ENCODE results near the gene ANKRD24. TPM values are rescaled to one million over a fixed set of nuclear protein-coding genes. Genes with fewer than 3 reads are reported as not detected.

Gene ANKRD24
- total RNA-seq, 4 donors from 2014 or later = 0.83 to 3.9 (median 1.6) TPM

DNA sequence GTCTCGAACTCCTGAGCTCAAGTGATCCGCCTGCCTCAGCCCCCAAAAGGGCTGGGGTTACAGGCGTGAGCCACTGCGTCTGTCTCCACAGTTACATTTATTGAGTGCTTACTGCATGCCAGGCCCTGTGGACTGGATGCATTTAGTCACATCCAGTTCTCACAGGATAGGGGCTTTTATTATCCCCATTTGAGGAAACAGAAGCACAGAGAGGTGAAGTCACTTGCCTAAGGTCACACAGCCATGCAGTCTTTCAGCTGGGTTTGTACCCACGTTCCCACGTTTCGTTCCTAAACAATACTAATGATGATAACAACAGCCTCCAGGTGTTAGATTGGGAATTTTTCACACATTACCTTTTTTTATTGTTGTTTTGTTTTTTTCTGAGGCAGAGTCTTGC is 37.7 kb downstream of the ANKRD24 start:
- H3K4me3 ChIP-seq = no peak overlapping the region
- H3K27ac ChIP-seq = no peak overlapping the region
- no peak for DNase-seq
- H3K9me3 ChIP-seq = no peaks in the 10 kb centered on the region
- no peaks in the 10 kb centered on the region for H3K36me3 ChIP-seq
- H3K4me1 ChIP-seq = no peaks in the 10 kb centered on the region
- TF ChIP-seq, protein P1, sequence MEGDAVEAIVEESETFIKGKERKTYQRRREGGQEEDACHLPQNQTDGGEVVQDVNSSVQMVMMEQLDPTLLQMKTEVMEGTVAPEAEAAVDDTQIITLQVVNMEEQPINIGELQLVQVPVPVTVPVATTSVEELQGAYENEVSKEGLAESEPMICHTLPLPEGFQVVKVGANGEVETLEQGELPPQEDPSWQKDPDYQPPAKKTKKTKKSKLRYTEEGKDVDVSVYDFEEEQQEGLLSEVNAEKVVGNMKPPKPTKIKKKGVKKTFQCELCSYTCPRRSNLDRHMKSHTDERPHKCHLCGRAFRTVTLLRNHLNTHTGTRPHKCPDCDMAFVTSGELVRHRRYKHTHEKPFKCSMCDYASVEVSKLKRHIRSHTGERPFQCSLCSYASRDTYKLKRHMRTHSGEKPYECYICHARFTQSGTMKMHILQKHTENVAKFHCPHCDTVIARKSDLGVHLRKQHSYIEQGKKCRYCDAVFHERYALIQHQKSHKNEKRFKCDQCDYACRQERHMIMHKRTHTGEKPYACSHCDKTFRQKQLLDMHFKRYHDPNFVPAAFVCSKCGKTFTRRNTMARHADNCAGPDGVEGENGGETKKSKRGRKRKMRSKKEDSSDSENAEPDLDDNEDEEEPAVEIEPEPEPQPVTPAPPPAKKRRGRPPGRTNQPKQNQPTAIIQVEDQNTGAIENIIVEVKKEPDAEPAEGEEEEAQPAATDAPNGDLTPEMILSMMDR (IDR thresholded peaks at IDR 0.05) = no peak
- TF ChIP-seq POLR2A (IDR thresholded peaks at IDR 0.05) = no peak
- H3K27me3 ChIP-seq = no peaks in the 10 kb centered on the region

DNA sequence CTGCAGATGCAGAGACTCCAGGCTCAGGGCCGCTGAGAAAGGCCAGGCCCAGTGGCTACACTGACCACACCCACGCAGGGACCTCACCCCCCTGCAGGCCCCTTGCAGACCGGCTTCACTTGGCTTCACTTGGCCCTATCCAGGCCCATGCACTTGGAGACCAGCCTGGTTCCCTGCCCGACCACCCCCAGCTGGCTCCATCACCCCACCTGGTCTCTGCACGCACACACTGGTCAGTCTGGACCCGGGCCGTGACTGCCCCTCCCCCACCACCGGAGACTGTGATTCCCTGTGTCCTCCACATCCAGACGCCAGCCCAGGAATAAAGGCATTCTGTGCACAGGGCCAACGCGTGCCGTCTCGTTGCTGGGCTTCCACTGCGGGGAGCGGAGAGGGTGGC is 42.0 kb downstream of the ANKRD24 start:
- no peak for DNase-seq
- Histone ChIP-seq H3K4me1 (peaks cover 0 to 7% (median 0%) of the 10 kb centered on the region in 4 donors), H3K27me3 (no peaks in the 10 kb centered on the region), H3K4me3 (no peak overlapping the region), H3K27ac (no peak overlapping the region), H3K36me3 (no peaks in the 10 kb centered on the region), H3K9me3 (no peaks in the 10 kb centered on the region)
- TF ChIP-seq POLR2A (IDR thresholded peaks at IDR 0.05) = no peak
- TF ChIP-seq, protein P1 (IDR thresholded peaks at IDR 0.05) = no peak

DNA sequence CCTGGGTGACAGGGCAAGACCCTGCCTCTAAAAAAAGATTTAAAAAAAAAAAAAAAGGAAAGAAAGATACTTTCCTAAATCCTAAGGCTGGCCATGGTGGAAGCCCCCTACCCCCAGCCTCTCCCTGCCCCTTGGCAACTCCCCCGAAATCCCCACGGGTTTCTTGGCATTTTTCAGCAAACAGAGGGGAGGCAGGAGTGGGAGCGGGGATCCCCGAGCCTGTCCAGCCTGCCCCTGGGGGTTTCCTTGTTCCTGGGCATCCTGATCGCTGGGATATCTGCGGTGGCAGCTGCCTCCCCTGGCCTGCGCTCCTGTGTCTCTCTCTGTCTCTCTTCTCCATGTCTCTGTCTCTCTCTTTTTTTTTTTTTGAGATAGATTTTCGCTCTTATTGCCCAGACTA is 43.4 kb downstream of the ANKRD24 start:
- TF ChIP-seq, protein P1 (IDR thresholded peaks at IDR 0.05) = no peak
- TF ChIP-seq POLR2A (IDR thresholded peaks at IDR 0.05) = no peak
- no peak for DNase-seq
- H3K36me3 ChIP-seq = no peaks in the 10 kb centered on the region
- H3K4me3 ChIP-seq = no peak overlapping the region
- H3K4me1 ChIP-seq = peaks cover 0 to 8% (median 0%) of the 10 kb centered on the region in 4 donors
- H3K27me3 ChIP-seq = no peaks in the 10 kb centered on the region
- no peaks in the 10 kb centered on the region for H3K9me3 ChIP-seq
- H3K27ac ChIP-seq = no peak overlapping the region

DNA sequence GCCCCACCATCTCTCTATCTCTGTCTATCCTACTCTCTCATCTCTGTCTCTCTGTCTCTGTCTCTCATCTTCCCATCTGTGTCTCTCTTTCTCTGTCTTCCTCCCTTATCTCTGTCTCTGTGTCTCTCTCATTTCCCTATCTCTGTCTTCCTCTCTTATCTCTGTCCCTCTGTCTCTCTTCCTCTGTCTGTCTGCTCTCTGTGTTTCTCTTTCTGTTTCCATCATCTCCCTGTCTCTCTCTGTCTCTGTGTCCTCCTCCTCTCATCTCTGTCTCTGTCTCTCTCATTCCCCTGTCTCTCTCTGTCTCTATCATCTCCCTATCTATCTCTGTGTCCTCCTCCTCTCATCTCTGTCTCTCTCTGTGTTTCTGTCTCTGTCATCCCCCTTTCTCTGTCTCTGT is 45.3 kb downstream of the ANKRD24 start:
- H3K4me3 ChIP-seq = no peak overlapping the region

DNA sequence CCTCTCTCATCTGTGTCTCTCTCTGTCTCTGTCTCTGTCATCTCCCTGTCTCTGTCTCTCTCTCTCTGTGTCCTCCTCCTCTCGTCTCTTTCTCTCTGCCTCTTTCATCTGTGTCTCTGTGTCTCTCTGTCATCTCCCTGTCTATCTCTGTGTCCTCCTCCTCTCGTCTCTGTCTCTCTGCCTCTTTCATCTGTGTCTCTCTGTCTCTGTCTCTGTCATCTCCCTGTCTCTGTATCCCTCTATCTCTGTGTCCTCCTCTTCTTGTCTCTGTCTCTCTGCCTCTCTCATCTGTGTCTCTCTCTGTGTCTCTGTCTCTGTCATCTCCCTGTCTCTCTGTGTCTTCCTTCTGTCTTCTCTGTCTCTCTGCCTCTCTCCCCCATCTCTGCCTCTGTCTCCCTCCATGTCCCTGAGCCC is 46.3 kb downstream of the ANKRD24 start:
- no peaks in the 10 kb centered on the region for H3K9me3 ChIP-seq
- no peaks in the 10 kb centered on the region for H3K36me3 ChIP-seq

More for the DNA sequence above, 45.3 kb downstream of the ANKRD24 start:
- Histone ChIP-seq H3K27ac (no peak overlapping the region), H3K9me3 (no peaks in the 10 kb centered on the region), H3K4me1 (peaks cover 0 to 8% (median 0%) of the 10 kb centered on the region in 4 donors), H3K27me3 (no peaks in the 10 kb centered on the region), H3K36me3 (no peaks in the 10 kb centered on the region)
- TF ChIP-seq, protein P1 (IDR thresholded peaks at IDR 0.05) = no peak
- no peak for TF ChIP-seq POLR2A (IDR thresholded peaks at IDR 0.05)
- no peak for DNase-seq

More for the DNA sequence above, 46.3 kb downstream of the ANKRD24 start:
- Histone ChIP-seq H3K27me3 (no peaks in the 10 kb centered on the region), H3K4me3 (no peak overlapping the region), H3K27ac (peak overlapping the region in 1 of 4 donors; percentile 42), H3K4me1 (peaks cover 0 to 8% (median 0%) of the 10 kb centered on the region in 4 donors)
- no peak for DNase-seq
- TF ChIP-seq POLR2A (IDR thresholded peaks at IDR 0.05) = no peak
- TF ChIP-seq, protein P1 (IDR thresholded peaks at IDR 0.05) = no peak
